H1 (cell line): Measurements from ENCODE around the gene NUP62CL. TPM values are rescaled to one million over a fixed set of nuclear protein-coding genes. Genes with fewer than 3 reads are reported as not detected.
"Not testable (repeated sequence)": the region's sequence is repeated elsewhere in the genome, so short reads cannot be mapped to it uniquely, and the experiment has no call there.

Experiments used
- CTCF ChIA-PET: fragments of 300-600 bp; sonication (Branson Sonifier 250); formaldehyde crosslinking; loops from one replicate; lab custom pipeline; 2021; ENCODE audit not compliant: partially characterized antibody; lab: Charles Lee
- POLR2A ChIA-PET: fragments of 300-600 bp; sonication (Branson Sonifier 250); formaldehyde crosslinking; loops from one replicate; lab custom pipeline; 2021; ENCODE audit warnings: inconsistent platforms; ENCODE audit not compliant: partially characterized antibody; lab: Charles Lee
- DNase-seq, 2 experiments: peaks; one replicate each; pipeline versions ENCODE4 v3.0.0 to v3.0.0-alpha.2; 2010 to 2022; ENCODE audit warnings: low spot score in 2 of 2, low read depth in 1 of 2, mixed read lengths in 1 of 2
- FAIRE-seq: peaks from 2 replicates; lab custom pipeline; 2011; peaks lifted over from hg19 to GRCh38; lab: Jason Lieb, UNC
- H2AFZ ChIP-seq: 2 replicates; pipeline ENCODE4 v1.8.1; 2012; ENCODE audit warnings: low read length, inconsistent platforms
- H2AK5ac ChIP-seq: 2 replicates; pipeline ENCODE4 v1.6.1; 2013; ENCODE audit warnings: low read depth, low read length
- H2BK120ac ChIP-seq: replicated peaks from 2 replicates; pipeline ENCODE3; 2013; ENCODE audit warnings: low read depth, low read length, inconsistent platforms
- H2BK12ac ChIP-seq: 2 replicates; pipeline ENCODE4 v1.6.1; 2013; ENCODE audit warnings: low read depth, low read length
- H2BK15ac ChIP-seq: 2 replicates; pipeline ENCODE4 v1.6.1; 2013; ENCODE audit warnings: low read length
- H2BK20ac ChIP-seq: 2 replicates; pipeline ENCODE4 v1.6.1; 2013; ENCODE audit warnings: low read length
- H2BK5ac ChIP-seq: 2 replicates; pipeline ENCODE4 v1.6.1; 2013; ENCODE audit warnings: low read depth, low read length
- H3K14ac ChIP-seq: 2 replicates; pipeline ENCODE4 v1.6.1; 2013; ENCODE audit warnings: inconsistent platforms; ENCODE audit not compliant: insufficient read length
- H3K18ac ChIP-seq: 2 replicates; pipeline ENCODE4 v1.6.1; 2013; ENCODE audit warnings: low read length; ENCODE audit errors: extremely low read depth
- H3K23ac ChIP-seq: 2 replicates; pipeline ENCODE4 v1.6.1; 2013; ENCODE audit warnings: inconsistent platforms; ENCODE audit not compliant: insufficient read length
- H3K23me2 ChIP-seq: 2 replicates; pipeline ENCODE4 v1.6.1; 2013; ENCODE audit warnings: low read depth, low read length
- H3K27ac ChIP-seq: 2 replicates; pipeline ENCODE4 v1.6.1; 2011; ENCODE audit warnings: low read depth, low read length, inconsistent platforms
- H3K27me3 ChIP-seq, 4 experiments: replicated peaks in 1 of 4; 1 replicate in 1 of 4; 2 replicates in 3 of 4; pipeline versions ENCODE4 v1.6.1 to v1.8.1; 2011 to 2013; ENCODE audit warnings: low read length in 3 of 4, mild to moderate bottlenecking in 3 of 4, inconsistent platforms in 2 of 4, mixed read lengths in 2 of 4, moderate library complexity in 1 of 4; ENCODE audit not compliant: control insufficient read depth in 3 of 4, insufficient read depth in 3 of 4; ENCODE audit errors: extremely low read depth in 1 of 4
- H3K36me3 ChIP-seq, 4 experiments: 2 replicates each; pipeline versions ENCODE4 v1.6.1 to v1.8.1; 2011 to 2013; ENCODE audit warnings: mild to moderate bottlenecking in 4 of 4, low read length in 3 of 4, moderate library complexity in 2 of 4, control low read depth in 1 of 4, inconsistent platforms in 1 of 4; ENCODE audit not compliant: insufficient read depth in 4 of 4, control insufficient read depth in 2 of 4
- H3K4ac ChIP-seq: replicated peaks from 2 replicates; pipeline ENCODE3; 2013; ENCODE audit warnings: low read length, low read depth, mixed read lengths, inconsistent platforms; ENCODE audit not compliant: insufficient read length
- H3K4me1 ChIP-seq, 4 experiments: replicated peaks in 1 of 4; 1 replicate in 1 of 4; 2 replicates in 3 of 4; pipeline versions ENCODE4 v1.6.1 to v1.8.1; 2011 to 2013; ENCODE audit warnings: low read length in 3 of 4, inconsistent platforms in 2 of 4, mixed read lengths in 1 of 4; ENCODE audit not compliant: insufficient read depth in 4 of 4, control insufficient read depth in 3 of 4
- H3K4me2 ChIP-seq, 2 experiments: 2 replicates each; pipeline versions ENCODE4 v1.6.1 to v1.8.1; 2011 to 2013; ENCODE audit warnings: low read depth in 2 of 2, low read length in 2 of 2, control low read depth in 1 of 2, inconsistent platforms in 1 of 2, mild to moderate bottlenecking in 1 of 2; ENCODE audit not compliant: insufficient read depth in 1 of 2
- H3K4me3 ChIP-seq, 4 experiments: fragments of 200-600, 300-600 bp in 1 of 4; sonication (generic), shearing (Covaris generic), sonication (Bioruptor Twin) in 1 of 4; 2 replicates each; pipeline versions ENCODE4 v1.5.1 to v1.8.1; 2011 to 2016; ENCODE audit warnings: low read length in 4 of 4, low read depth in 3 of 4, control low read depth in 2 of 4, inconsistent platforms in 2 of 4, mild to moderate bottlenecking in 2 of 4, mixed read lengths in 1 of 4, moderate library complexity in 1 of 4; ENCODE audit not compliant: insufficient read depth in 2 of 4; ENCODE audit errors: extremely low read depth in 1 of 4
- H3K56ac ChIP-seq: replicated peaks from 2 replicates; pipeline ENCODE3; 2013; ENCODE audit warnings: low read depth, mild to moderate bottlenecking, mixed read lengths, low read length, inconsistent platforms; ENCODE audit not compliant: insufficient read length
- H3K79me1 ChIP-seq: 2 replicates; pipeline ENCODE4 v1.6.1; 2013; ENCODE audit warnings: low read depth, low read length, control low read depth
- H3K79me2 ChIP-seq, 2 experiments: 2 replicates each; pipeline versions ENCODE4 v1.6.1 to v1.8.1; 2012 to 2013; ENCODE audit warnings: low read length in 2 of 2, mild to moderate bottlenecking in 2 of 2, inconsistent platforms in 1 of 2; ENCODE audit not compliant: insufficient read depth in 2 of 2, control insufficient read depth in 1 of 2
- H3K9ac ChIP-seq, 4 experiments: replicated peaks in 1 of 4; 1 replicate in 1 of 4; 2 replicates in 3 of 4; pipeline versions ENCODE4 v1.6.1 to v1.8.1; 2011 to 2013; ENCODE audit warnings: low read depth in 3 of 4, low read length in 3 of 4, control low read depth in 2 of 4, mild to moderate bottlenecking in 2 of 4, moderate library complexity in 2 of 4, inconsistent platforms in 1 of 4; ENCODE audit errors: extremely low read depth in 1 of 4
- H3K9me3 ChIP-seq, 2 experiments: 2 replicates each; pipeline versions ENCODE4 v1.6.1 to v1.8.1; 2012 to 2013; ENCODE audit warnings: mild to moderate bottlenecking in 2 of 2, moderate library complexity in 2 of 2, control low read depth in 1 of 2, inconsistent platforms in 1 of 2, low read depth in 1 of 2, low read length in 1 of 2, mixed read lengths in 1 of 2; ENCODE audit not compliant: insufficient read depth in 2 of 2
- H4K20me1 ChIP-seq, 2 experiments: replicated peaks in 1 of 2; 2 replicates each; pipeline versions ENCODE3 to v1.8.1; 2011 to 2013; ENCODE audit warnings: inconsistent platforms in 2 of 2, low read length in 2 of 2, mild to moderate bottlenecking in 1 of 2; ENCODE audit not compliant: insufficient read depth in 2 of 2, control insufficient read depth in 1 of 2
- H4K5ac ChIP-seq: 2 replicates; pipeline ENCODE4 v1.6.1; 2013; ENCODE audit warnings: low read length, low read depth, mixed read lengths, inconsistent platforms; ENCODE audit not compliant: insufficient read length
- H4K8ac ChIP-seq: 2 replicates; pipeline ENCODE4 v1.8.0; 2013; ENCODE audit warnings: mild to moderate bottlenecking, moderate library complexity, low read length, inconsistent platforms; ENCODE audit not compliant: insufficient read depth; ENCODE audit errors: extremely low read depth
- H4K91ac ChIP-seq: replicated peaks from 2 replicates; pipeline ENCODE3; 2013; ENCODE audit warnings: low read length, mixed read lengths, inconsistent platforms; ENCODE audit not compliant: insufficient read length
- WGBS, 2 experiments: shearing (Covaris generic) in 1 of 2; methylation state at CpG; one replicate each; pipeline versions ENCODE4 v1.1.6 to v1.1.7; 2013 to 2015; ENCODE audit warnings: low lambda C conversion rate in 2 of 2, mixed read lengths in 2 of 2, inconsistent platforms in 1 of 2, low coverage in 1 of 2, missing lambda C conversion rate in 1 of 2; ENCODE audit not compliant: insufficient replicate concordance in 2 of 2, insufficient coverage in 1 of 2, insufficient read length in 1 of 2; ENCODE audit errors: extremely low coverage in 1 of 2, missing lambda C conversion rate in 1 of 2; 5-methylcytosine and 5-hydroxymethylcytosine counted together
- polyA plus RNA-seq, 7 experiments: library from polyadenylated mRNA; depleted of rRNA in 3 of 7; stranded (reverse) in 5 of 7; unstranded in 2 of 7; fragments of >200 nt in 5 of 7; fragments of 200-250 nt in 2 of 7; gene quantifications; 1 replicate in 5 of 7; 2 replicates in 1 of 7; 4 replicates in 1 of 7; pipeline versions ENCODE4 v1.2.1 to v1.2.3, GENCODE V29; 2011 to 2013; ENCODE audit warnings: missing spikeins in 2 of 7, mixed read lengths in 2 of 7
- total RNA-seq: library from RNA; stranded (reverse); fragmentation: NEBNext Ultra II Directional; extraction: Animal tissue kit (Norgen Biotek cat#: 25700); gene quantifications from 2 replicates; pipeline ENCODE4 v1.2.1, GENCODE V29; 2021

Gene NUP62CL
- total and polyA plus RNA-seq, 2 of the 8 experiments (the other 6 are each of a cell fraction or from before 2014, with no cell fraction given): 3.3 to 6.2 TPM

GRCh38 chrX:107155621-107156430 is 50.4 kb downstream of the NUP62CL start:
- peak overlapping the region in 1 of 2 experiments; percentile 49; a peak in 3 of 4 replicates for H3K4me2 ChIP-seq
- H3K14ac ChIP-seq, H4K20me1 ChIP-seq, CTCF ChIA-PET, H3K9ac ChIP-seq, POLR2A ChIA-PET, H2AK5ac ChIP-seq, H4K5ac ChIP-seq, H2AFZ ChIP-seq, H2BK120ac ChIP-seq, H3K56ac ChIP-seq, H3K4ac ChIP-seq, H4K8ac ChIP-seq, H2BK12ac ChIP-seq, H3K9me3 ChIP-seq, H2BK5ac ChIP-seq, H3K23me2 ChIP-seq, H3K27me3 ChIP-seq, H3K79me2 ChIP-seq, H4K91ac ChIP-seq, H3K36me3 ChIP-seq, H3K4me1 ChIP-seq, H3K23ac ChIP-seq, H3K79me1 ChIP-seq, H2BK20ac ChIP-seq, H3K27ac ChIP-seq, H2BK15ac ChIP-seq: not testable (repeated sequence)
- 40% methylated on average over 1 of the region's 32 CpGs; no CpG with 5 or more reads in 1 of the 2 experiments for WGBS, 2 experiments
- FAIRE-seq (peak; percentile 73), DNase-seq (peak in 1 of 2 experiments; percentile 50)
- peak overlapping the region in 3 of 4 experiments; percentile 18 to 51 (median 30); a peak in 5 of 8 replicates for H3K4me3 ChIP-seq
- peak overlapping the region; percentile 24; the same call in 1 of the 2 replicates for H3K18ac ChIP-seq
